ENCODE measurements around the gene ZC3H7A.

- TF ChIP-seq POLR2AphosphoS5 (IDR thresholded peaks at IDR 0.05) (no peak), POLR2A (IDR thresholded peaks at IDR 0.05) (no peak), EP300 (IDR thresholded peaks at IDR 0.05) (no peak)
- TF ChIP-seq, protein P1, sequence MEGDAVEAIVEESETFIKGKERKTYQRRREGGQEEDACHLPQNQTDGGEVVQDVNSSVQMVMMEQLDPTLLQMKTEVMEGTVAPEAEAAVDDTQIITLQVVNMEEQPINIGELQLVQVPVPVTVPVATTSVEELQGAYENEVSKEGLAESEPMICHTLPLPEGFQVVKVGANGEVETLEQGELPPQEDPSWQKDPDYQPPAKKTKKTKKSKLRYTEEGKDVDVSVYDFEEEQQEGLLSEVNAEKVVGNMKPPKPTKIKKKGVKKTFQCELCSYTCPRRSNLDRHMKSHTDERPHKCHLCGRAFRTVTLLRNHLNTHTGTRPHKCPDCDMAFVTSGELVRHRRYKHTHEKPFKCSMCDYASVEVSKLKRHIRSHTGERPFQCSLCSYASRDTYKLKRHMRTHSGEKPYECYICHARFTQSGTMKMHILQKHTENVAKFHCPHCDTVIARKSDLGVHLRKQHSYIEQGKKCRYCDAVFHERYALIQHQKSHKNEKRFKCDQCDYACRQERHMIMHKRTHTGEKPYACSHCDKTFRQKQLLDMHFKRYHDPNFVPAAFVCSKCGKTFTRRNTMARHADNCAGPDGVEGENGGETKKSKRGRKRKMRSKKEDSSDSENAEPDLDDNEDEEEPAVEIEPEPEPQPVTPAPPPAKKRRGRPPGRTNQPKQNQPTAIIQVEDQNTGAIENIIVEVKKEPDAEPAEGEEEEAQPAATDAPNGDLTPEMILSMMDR (IDR thresholded peaks at IDR 0.05) = no peak
Observed at GRCh38 chr16:11780991-11781680, 15.9 kb downstream of the ZC3H7A start.

Data from suprapubic skin (tissue), 4 donors.